ENCODE data around the gene ROPN1L.
"Not testable (repeated sequence)": the region's sequence is repeated elsewhere in the genome, so short reads cannot be mapped to it uniquely, and the experiment has no call there.

Gene ROPN1L

GRCh38 chr5:10511741-10512640, 70.3 kb downstream of the ROPN1L start:
- DNase-seq: no peak
- Histone ChIP-seq H3K36me3 (no peaks in the 10 kb centered on the region), H3K27ac (no peak overlapping the region), H3K4me1 (no peaks in the 10 kb centered on the region), H3K27me3 (no peaks in the 10 kb centered on the region), H3K4me3 (no peak overlapping the region), H3K9me3 (no peaks in the 10 kb centered on the region)
- intact Hi-C loops (cut with DNase I; ENCODE audit: low total_unique reads): no loop called here
- no peak for TF ChIP-seq CTCF (IDR thresholded peaks at IDR 0.05)

- intact Hi-C loops (cut with DNase I; ENCODE audit: low total_unique reads): no loop called here
- no peaks in the 10 kb centered on the region for H3K4me1 ChIP-seq
- H3K36me3 ChIP-seq: no peaks in the 10 kb centered on the region
- H3K4me3 ChIP-seq: no peak overlapping the region
- no peak for TF ChIP-seq CTCF (IDR thresholded peaks at IDR 0.05)
- H3K9me3 ChIP-seq: no peaks in the 10 kb centered on the region
- H3K27me3 ChIP-seq: no peaks in the 10 kb centered on the region
- no peak overlapping the region for H3K27ac ChIP-seq
- no peak for DNase-seq
Observed at GRCh38 chr5:10513501-10514442, 72.1 kb downstream of the ROPN1L start.

GRCh38 chr5:10514572-10514971, 72.9 kb downstream of the ROPN1L start:
- DNase-seq; H3K9me3 ChIP-seq; H3K4me3 ChIP-seq; H3K27ac ChIP-seq; H3K27me3 ChIP-seq; H3K36me3 ChIP-seq; H3K4me1 ChIP-seq; intact Hi-C loops (cut with DNase I; ENCODE audit: low total_unique reads): not testable (repeated sequence)

Data from tibial artery (tissue), 4 donors.